GM23338 (cell line): ENCODE data around the gene RBM24. TPM values are rescaled to one million over a fixed set of nuclear protein-coding genes. Genes with fewer than 3 reads are reported as not detected.
A peak's percentile ranks its signal among the peaks of the same experiment; 100 is the strongest.

Source experiments
- ATAC-seq: fragments of 200-7000 bp; cut with Tn5 transposase; 3 replicates; pipeline ENCODE4 v1.9.1; 2020
- DNase-seq: peaks from one replicate; pipeline ENCODE4 v3.0.0-alpha.2; 2015; ENCODE audit warnings: low spot score
- H2AFZ ChIP-seq: fragments of 200-600 bp; sonication (generic); 2 replicates; pipeline ENCODE4 v1.8.0; 2016; ENCODE audit warnings: antibody characterized with exemption, mild to moderate bottlenecking, moderate library complexity
- H3F3A ChIP-seq: fragments of 200-600 bp; sonication (generic); replicated peaks from 2 replicates; pipeline ENCODE4 v1.8.0; 2017; ENCODE audit warnings: antibody characterized with exemption, mixed run types, low read depth
- H3K27ac ChIP-seq: fragments of 200-600 bp; sonication (generic); 2 replicates; pipeline ENCODE4 v1.6.1; 2016; ENCODE audit warnings: low read depth
- H3K27me3 ChIP-seq: fragments of 200-600 bp; sonication (generic); 2 replicates; pipeline ENCODE4 v1.8.0; 2016; ENCODE audit warnings: mild to moderate bottlenecking, mixed run types, moderate library complexity; ENCODE audit not compliant: insufficient read depth
- H3K36me3 ChIP-seq: fragments of 200-600 bp; sonication (generic); 2 replicates; pipeline ENCODE4 v1.8.0; 2016; ENCODE audit warnings: mild to moderate bottlenecking; ENCODE audit not compliant: insufficient read depth
- H3K4me1 ChIP-seq: fragments of 200-600 bp; sonication (generic); 2 replicates; pipeline ENCODE4 v1.8.0; 2016; ENCODE audit warnings: mild to moderate bottlenecking, moderate library complexity; ENCODE audit not compliant: insufficient read depth
- H3K4me2 ChIP-seq: fragments of 200-600 bp; sonication (generic); 2 replicates; pipeline ENCODE4 v1.7.1; 2017; ENCODE audit warnings: mixed run types
- H3K4me3 ChIP-seq: fragments of 200-600 bp; sonication (generic); 2 replicates; pipeline ENCODE4 v1.6.1; 2016; ENCODE audit warnings: mixed run types
- H3K79me2 ChIP-seq: fragments of 200-600 bp; sonication (generic); replicated peaks from 2 replicates; pipeline ENCODE4 v1.8.0; 2017; ENCODE audit warnings: mild to moderate bottlenecking; ENCODE audit not compliant: insufficient read depth
- H3K9me2 ChIP-seq: fragments of 200-600 bp; sonication (generic); 2 replicates; pipeline ENCODE4 v1.8.0; 2017; ENCODE audit not compliant: insufficient read depth
- H4K20me1 ChIP-seq: fragments of 200-600 bp; sonication (generic); replicated peaks from 2 replicates; pipeline ENCODE4 v1.8.0; 2017; ENCODE audit warnings: mild to moderate bottlenecking; ENCODE audit not compliant: insufficient read depth
- H3K27ac Mint-ChIP-seq: 2 replicates; pipeline ENCODE4 v1.8.0; 2020; ENCODE audit warnings: inconsistent platforms, mild to moderate bottlenecking, moderate library complexity, mixed read lengths
- H3K27me3 Mint-ChIP-seq: 3 replicates; pipeline ENCODE4 v1.8.0; 2022; ENCODE audit warnings: low read depth, mild to moderate bottlenecking, moderate library complexity, mixed read lengths, inconsistent platforms; ENCODE audit not compliant: insufficient read depth, poor library complexity
- H3K36me3 Mint-ChIP-seq: 3 replicates; pipeline ENCODE4 v1.8.0; 2021; ENCODE audit warnings: low read depth, mild to moderate bottlenecking, inconsistent platforms, moderate library complexity, mixed read lengths
- H3K4me1 Mint-ChIP-seq: 3 replicates; pipeline ENCODE4 v1.8.0; 2020; ENCODE audit warnings: mild to moderate bottlenecking, inconsistent platforms, mixed read lengths
- H3K4me3 Mint-ChIP-seq: 3 replicates; pipeline ENCODE4 v1.8.0; 2021; ENCODE audit warnings: moderate library complexity, mild to moderate bottlenecking, inconsistent platforms, mixed read lengths
- H3K9me3 Mint-ChIP-seq: 3 replicates; pipeline ENCODE4 v1.8.0; 2020; ENCODE audit warnings: moderate library complexity, mild to moderate bottlenecking, inconsistent platforms, mixed read lengths
- CREB1 ChIP-seq: fragments of 250-450 bp; sonication (Bioruptor Pico); IDR thresholded peaks from 2 replicates; pipeline ENCODE4 v1.5.0; 2020; ENCODE audit warnings: low read depth, mild to moderate bottlenecking, moderate library complexity
- CTCF ChIP-seq, 2 experiments: fragments of 200-600 bp in 1 of 2; sonication (generic) in 1 of 2; conservative IDR thresholded peaks; 2 replicates each; pipeline versions ENCODE4 v1.5.1 to v1.6.1; 2016 to 2017; ENCODE audit warnings: antibody characterized with exemption in 2 of 2, low read depth in 2 of 2, mild to moderate bottlenecking in 2 of 2, moderate library complexity in 1 of 2
- ETS1 ChIP-seq: IDR thresholded peaks from 2 replicates; pipeline ENCODE4 v1.6.1; 2016; ENCODE audit warnings: antibody characterized with exemption
- EZH2 ChIP-seq: fragments of 200-600 bp; sonication (generic); IDR thresholded peaks from one replicate; pipeline ENCODE4 v1.8.0; 2017; ENCODE audit warnings: antibody characterized with exemption, mild to moderate bottlenecking, low read depth; ENCODE audit not compliant: unreplicated experiment
- EZH2phosphoT487 ChIP-seq: fragments of 200-600 bp; sonication (generic); IDR thresholded peaks from one replicate; pipeline ENCODE4 v1.8.1; 2018; ENCODE audit warnings: antibody characterized with exemption; ENCODE audit not compliant: unreplicated experiment
- JUNB ChIP-seq: IDR thresholded peaks from one replicate; pipeline ENCODE4 v1.6.1; 2016; ENCODE audit warnings: antibody characterized with exemption; ENCODE audit not compliant: unreplicated experiment
- NANOG ChIP-seq: IDR thresholded peaks from 2 replicates; pipeline ENCODE4 v1.6.1; 2016; ENCODE audit warnings: antibody characterized with exemption, borderline replicate concordance
- POLR2AphosphoS5 ChIP-seq: IDR thresholded peaks from 2 replicates; pipeline ENCODE4 v1.6.1; 2016; ENCODE audit warnings: antibody characterized with exemption, low read depth
- STAT1 ChIP-seq: IDR thresholded peaks from one replicate; pipeline ENCODE4 v1.6.1; 2016; ENCODE audit warnings: antibody characterized with exemption; ENCODE audit not compliant: unreplicated experiment
- ZNF331 ChIP-seq: fragments of 250-450 bp; sonication (Bioruptor Pico); IDR thresholded peaks from 2 replicates; pipeline ENCODE4 v1.5.0; 2020; ENCODE audit warnings: low read depth, mild to moderate bottlenecking, moderate library complexity
- polyA plus RNA-seq: library from polyadenylated mRNA; unstranded; fragments of >200 nt; fragmentation: Nextera tagmentation; extraction: Ambion mirVana; gene quantifications from 2 replicates; pipeline ENCODE4 v1.2.1, GENCODE V29; 2016
- total RNA-seq: library from RNA; depleted of rRNA; stranded (reverse); fragments of >200 nt; shearing (Covaris generic); gene quantifications from 2 replicates; pipeline ENCODE4 v1.2.3, GENCODE V29; 2014

Gene RBM24
- total and polyA plus RNA-seq, 2 experiments from 2014 or later, result 0.27 to 1.3 TPM

- peak overlapping the region; percentile 82; the same call in 1 of the 3 replicates for H3K4me3 Mint-ChIP-seq
Measured at GRCh38 chr6:17283074-17283473, 1.9 kb downstream of the RBM24 start.

GRCh38 chr6:17289630-17290061, 8.5 kb downstream of the RBM24 start:
- Histone ChIP-seq H3K9me2 (no peaks in the 10 kb centered on the region), H3K79me2 (no peaks in the 10 kb centered on the region), H3K36me3 (no peaks in the 10 kb centered on the region), H3K27me3 (peaks cover 8% of the 10 kb centered on the region; the same call in 1 of the 2 replicates), H4K20me1 (no peaks in the 10 kb centered on the region), H3F3A (no peaks in the 10 kb centered on the region), H2AFZ (no peak overlapping the region), H3K27ac (no peak overlapping the region), H3K4me3 (no peak overlapping the region), H3K4me2 (no peak overlapping the region), H3K4me1 (no peaks in the 10 kb centered on the region)
- H3K4me3 Mint-ChIP-seq, result no peak overlapping the region
- H3K9me3 Mint-ChIP-seq, result no peaks in the 10 kb centered on the region
- no peaks in the 10 kb centered on the region for H3K36me3 Mint-ChIP-seq
- no peak overlapping the region for H3K27ac Mint-ChIP-seq
- no peaks in the 10 kb centered on the region for H3K4me1 Mint-ChIP-seq
- TF ChIP-seq NANOG (no peak), EZH2 (no peak), STAT1 (no peak)
- DNase-seq (no peak), ATAC-seq (no peak)
- H3K27me3 Mint-ChIP-seq, result peaks cover 3% of the 10 kb centered on the region

More at GRCh38 chr6:17283074-17283473, 1.9 kb downstream of the RBM24 start:
- DNase-seq (no peak), ATAC-seq (no peak)
- Histone ChIP-seq H4K20me1 (peaks cover 12% of the 10 kb centered on the region), H3K27ac (no peak overlapping the region), H2AFZ (no peak overlapping the region), H3K9me2 (no peaks in the 10 kb centered on the region), H3F3A (no peaks in the 10 kb centered on the region), H3K4me3 (0 out of 2 replicates have a peak overlapping the region, but pooled peaks have one; percentile 80), H3K79me2 (no peaks in the 10 kb centered on the region), H3K27me3 (peaks cover 73% of the 10 kb centered on the region), H3K36me3 (no peaks in the 10 kb centered on the region), H3K4me1 (peaks cover 12% of the 10 kb centered on the region), H3K4me2 (0 out of 2 replicates have a peak overlapping the region, but pooled peaks have one; percentile 43)
- TF ChIP-seq EZH2phosphoT487 (no peak), ETS1 (no peak), JUNB (no peak), POLR2AphosphoS5 (no peak), NANOG (no peak), ZNF331 (CRISPR knock-in tag) (no peak), EZH2 (no peak), CTCF (conservative IDR thresholded peaks at IDR 0.05; ENCODE audit: low read depth in 2 of 2) (no peak), CREB1 (CRISPR knock-in tag) (no peak)
- Mint-ChIP-seq H3K36me3 (no peaks in the 10 kb centered on the region), H3K9me3 (no peaks in the 10 kb centered on the region), H3K27me3 (peaks cover 51% of the 10 kb centered on the region), H3K4me1 (peaks cover 18% of the 10 kb centered on the region), H3K27ac (no peak overlapping the region)
